Ramos (cell line): ENCODE measurements around the gene LOX.
"Not testable (repeated sequence)": the region's sequence is repeated elsewhere in the genome, so short reads cannot be mapped to it uniquely, and the experiment has no call there.

Experiments
- in situ Hi-C: fragments of 300-500 bp; cut with MboI; formaldehyde crosslinking; loops from one replicate; pipeline ENCODE4 v1.14.3; 2022; ENCODE audit warnings: low sequenced_read_pairs; ENCODE audit not compliant: unreplicated experiment

The LOX gene

DNA sequence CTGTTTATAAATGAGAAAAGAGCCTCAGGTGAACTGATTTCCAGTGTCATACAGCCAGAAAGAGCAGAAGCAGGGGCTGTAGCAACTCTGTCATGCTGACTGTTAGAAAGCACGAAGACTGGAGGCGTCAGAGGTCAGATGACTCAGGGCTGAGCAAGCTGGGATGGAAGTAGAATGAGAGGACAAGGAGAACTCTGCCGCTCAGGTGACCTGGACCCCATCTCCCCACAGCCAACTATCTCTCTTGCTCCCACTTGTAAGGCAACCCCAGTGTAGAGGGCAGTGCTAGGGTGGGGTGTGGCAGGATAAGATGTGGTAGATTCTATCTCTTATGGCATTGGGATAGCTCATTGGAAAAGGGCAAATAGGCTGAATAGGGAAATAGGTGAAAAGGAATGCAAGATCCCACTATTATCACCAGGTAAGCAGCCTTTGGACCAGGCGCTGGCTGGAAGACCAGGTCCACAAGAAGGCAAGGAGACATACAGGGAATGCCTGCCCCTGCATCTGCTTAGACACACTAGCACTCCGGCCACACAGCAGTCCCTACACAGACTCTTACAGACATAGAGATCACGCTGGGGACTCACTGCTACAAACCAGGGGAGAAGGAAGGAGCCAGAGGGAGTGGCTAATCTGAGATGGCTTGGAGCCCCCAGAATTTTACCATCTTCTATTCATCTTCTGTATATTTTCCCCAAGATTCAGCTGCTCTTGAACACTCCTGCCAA lies 21.2 kb upstream of the LOX start:
- in situ Hi-C loops = no loop called here

DNA sequence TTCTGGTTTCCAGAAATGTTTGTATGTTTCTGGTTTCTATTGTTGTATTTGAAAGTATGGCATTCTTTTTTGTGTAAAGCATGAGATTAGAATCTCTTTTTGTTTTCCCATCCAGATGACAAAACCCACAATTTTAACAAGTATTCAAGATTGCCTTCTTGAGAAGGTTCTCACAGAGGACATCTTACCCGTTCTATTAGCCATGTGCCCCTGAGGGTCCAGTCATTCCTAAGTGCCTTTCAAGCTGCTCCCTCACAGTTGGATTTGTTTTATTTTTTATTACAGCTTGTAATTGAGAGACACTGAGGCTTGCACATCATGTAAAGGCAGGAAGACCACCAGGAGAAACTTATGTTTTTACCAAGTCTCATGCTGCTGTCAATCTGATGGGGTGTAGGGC lies 19.3 kb upstream of the LOX start:
- in situ Hi-C loops = no loop called here

DNA sequence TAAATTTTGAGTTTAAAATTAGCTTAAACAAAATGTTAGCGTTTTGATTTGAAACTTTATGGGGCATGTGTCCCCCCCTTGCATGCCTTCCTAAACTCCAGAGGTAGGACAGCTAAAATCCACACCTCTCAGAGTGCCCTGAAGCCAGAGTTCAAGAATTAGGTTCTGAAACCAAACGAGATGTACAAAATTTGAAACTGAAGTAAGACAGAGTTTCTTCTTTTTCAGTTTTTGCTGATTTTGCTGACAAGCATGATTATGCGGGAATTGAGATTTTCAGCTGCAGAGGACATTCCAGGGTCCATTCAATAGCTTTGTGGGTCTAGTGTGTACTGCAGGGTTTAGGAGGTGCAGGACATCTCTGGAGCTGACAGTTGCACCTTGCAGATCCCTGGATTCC lies 17.1 kb upstream of the LOX start:
- in situ Hi-C loops = no loop called here

DNA sequence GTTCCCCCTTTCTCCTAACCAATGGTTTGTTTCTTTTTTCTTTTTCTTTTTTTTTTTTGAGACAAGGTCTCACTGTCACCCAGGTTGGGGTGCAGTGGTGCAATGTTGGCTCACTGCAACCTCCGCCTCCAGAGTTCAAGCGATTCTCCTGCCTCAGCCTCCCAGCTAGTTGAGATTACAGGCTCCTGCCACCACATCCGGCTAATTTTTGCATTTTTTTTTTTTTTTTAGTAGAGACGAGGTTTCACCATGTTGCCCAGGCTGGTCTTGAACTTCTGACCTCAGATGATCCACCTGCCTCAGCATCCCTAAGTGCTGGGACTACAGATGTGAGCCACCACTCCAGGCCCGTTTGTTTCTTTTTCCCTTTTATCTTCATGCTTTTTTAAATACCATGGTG lies 16.2 kb upstream of the LOX start:
- in situ Hi-C loops = not testable (repeated sequence)

GRCh38 chr5:122093415-122094180 lies 15.5 kb upstream of the LOX start:
- in situ Hi-C loops = no loop called here

- in situ Hi-C loops = no loop called here
These were observed 14.0 kb upstream of the LOX start for GRCh38 chr5:122091936-122092600.

GRCh38 chr5:122089096-122090013 lies 11.3 kb upstream of the LOX start:
- in situ Hi-C loops = no loop called here

DNA sequence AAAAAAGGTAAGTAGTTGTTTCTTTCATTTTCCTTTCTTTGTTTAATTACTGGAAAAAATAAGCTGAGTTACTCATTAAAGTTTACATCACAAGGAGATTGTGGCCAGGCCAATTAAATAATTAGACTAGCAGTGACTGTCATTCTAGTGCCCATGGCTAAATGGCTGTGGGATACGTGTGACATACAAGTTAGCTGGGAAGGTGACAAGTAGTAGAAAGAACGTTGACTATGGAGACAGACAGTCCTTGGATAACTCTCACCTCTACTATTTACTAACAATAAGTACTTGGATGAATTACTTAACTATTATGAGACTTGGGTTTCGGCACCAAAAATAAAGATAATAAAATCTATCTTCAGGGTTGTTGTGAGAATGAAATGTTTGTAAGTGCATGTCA lies 7.0 kb upstream of the LOX start:
- in situ Hi-C loops = no loop called here

GRCh38 chr5:122083535-122083934 lies 5.5 kb upstream of the LOX start:
- in situ Hi-C loops = no loop called here

DNA sequence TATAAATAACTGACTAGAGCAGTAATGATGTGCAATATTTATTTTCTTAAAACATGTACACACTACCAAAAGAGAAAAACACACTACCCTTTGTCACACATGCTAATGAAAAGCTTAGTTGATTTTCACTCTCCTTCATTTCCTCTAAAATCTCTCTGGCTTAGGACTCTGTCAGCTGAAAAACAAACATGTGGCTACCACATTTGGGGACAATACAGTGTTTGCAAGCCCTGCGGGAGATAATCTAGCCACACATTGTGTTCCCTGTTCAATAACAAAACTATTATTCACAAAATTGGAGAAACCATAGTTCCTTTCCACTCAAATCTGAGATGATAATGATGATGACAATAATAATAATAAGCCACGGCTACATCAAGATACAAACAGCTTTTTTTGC lies 3.5 kb upstream of the LOX start:
- in situ Hi-C loops = no loop called here

- in situ Hi-C loops = no loop called here
These were observed 518 bp downstream of the LOX start for GRCh38 chr5:122077366-122078115.

GRCh38 chr5:122076669-122077365 lies 1.2 kb downstream of the LOX start:
- in situ Hi-C loops = no loop called here

GRCh38 chr5:122076050-122076461 lies 2.0 kb downstream of the LOX start:
- in situ Hi-C loops = no loop called here

GRCh38 chr5:122073864-122074263 lies 4.2 kb downstream of the LOX start:
- in situ Hi-C loops = no loop called here

GRCh38 chr5:122073018-122073417 lies 5.0 kb downstream of the LOX start:
- in situ Hi-C loops = no loop called here

GRCh38 chr5:122067390-122067789 lies 10.7 kb downstream of the LOX start:
- in situ Hi-C loops = no loop called here

- in situ Hi-C loops = no loop called here
These were observed 13.1 kb downstream of the LOX start for GRCh38 chr5:122064992-122065391.

DNA sequence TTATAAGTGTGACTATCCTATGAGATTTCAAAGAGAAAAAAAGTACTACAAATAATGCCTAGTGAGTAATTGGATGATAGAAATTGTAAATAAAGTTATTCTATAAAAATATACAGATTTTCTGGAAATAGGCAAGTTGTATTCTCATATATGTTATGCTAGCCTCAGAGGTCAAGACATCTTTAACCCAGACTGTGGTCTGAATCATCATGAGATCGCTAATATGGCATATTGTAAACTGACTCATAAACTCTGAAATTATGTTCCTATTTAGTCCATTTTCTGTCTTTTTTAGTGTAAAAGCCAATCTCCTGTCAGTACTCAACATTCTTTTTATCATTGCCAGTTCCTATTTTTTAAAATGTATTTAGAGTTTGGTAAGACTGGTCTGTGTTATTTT lies 14.2 kb downstream of the LOX start:
- in situ Hi-C loops = no loop called here

DNA sequence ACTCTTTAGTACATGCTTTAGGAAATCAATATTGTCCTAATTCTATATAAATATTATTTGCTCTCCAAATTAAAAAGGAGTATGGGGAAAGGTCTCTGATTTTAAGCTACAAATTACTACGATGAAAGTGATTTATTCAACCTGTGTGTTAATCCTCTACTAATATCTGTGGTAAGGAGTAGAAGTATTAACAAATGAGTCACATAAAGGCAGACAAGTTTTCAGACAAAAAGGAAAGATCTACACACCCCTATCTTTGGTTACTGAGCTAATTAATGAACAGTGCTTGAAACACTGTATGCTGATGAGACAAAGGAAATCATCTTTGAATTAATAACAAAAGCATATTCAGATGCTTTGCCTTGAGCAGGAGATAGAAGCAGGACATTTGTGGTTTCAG lies 15.9 kb downstream of the LOX start:
- in situ Hi-C loops = no loop called here
